Activated B cell treated with CpG ODN at 0.5 μM for 24 hours (primary cell): ENCODE data around the gene KARS1. TPM values are rescaled to one million over a fixed set of nuclear protein-coding genes. Genes with fewer than 3 reads are reported as not detected.

ENCODE experiments used
- ATAC-seq: fragments of 200-7000 bp; cut with Tn5 transposase; one replicate; pipeline ENCODE4 v1.10.0; 2021; ENCODE audit warnings: low read depth, mild to moderate bottlenecking, moderate library complexity
- CTCF ChIA-PET: fragments of 350-600 bp; sonication (Branson Sonifier 250); formaldehyde crosslinking; loops from one replicate; lab custom pipeline; 2021; ENCODE audit warnings: antibody characterized with exemption; lab: Charles Lee
- POLR2A ChIA-PET: fragments of 350-600 bp; sonication (Branson Sonifier 250); formaldehyde crosslinking; loops from one replicate; lab custom pipeline; 2021; ENCODE audit warnings: antibody characterized with exemption; lab: Charles Lee
- DNase-seq: peaks from one replicate; pipeline ENCODE4 v3.0.0; 2022
- H3K27ac Mint-ChIP-seq: one replicate; pipeline ENCODE4 v1.8.0; 2020; ENCODE audit warnings: mixed read lengths
- H3K27me3 Mint-ChIP-seq: one replicate; pipeline ENCODE4 v1.8.0; 2021; ENCODE audit warnings: mixed read lengths
- H3K36me3 Mint-ChIP-seq: one replicate; pipeline ENCODE4 v1.8.0; 2021; ENCODE audit warnings: low read depth, mixed read lengths
- H3K4me1 Mint-ChIP-seq: one replicate; pipeline ENCODE4 v1.8.0; 2021; ENCODE audit warnings: mixed read lengths
- H3K4me3 Mint-ChIP-seq: one replicate; pipeline ENCODE4 v1.8.0; 2020; ENCODE audit warnings: mild to moderate bottlenecking, mixed read lengths
- H3K9me3 Mint-ChIP-seq: one replicate; pipeline ENCODE4 v1.8.0; 2020; ENCODE audit warnings: mixed read lengths
- intact Hi-C: fragments of 100-400 bp; cut with micrococcal nuclease; formaldehyde crosslinking; loops from one replicate; pipeline ENCODE4 v1.15.1; 2024
- total RNA-seq: library from RNA; stranded (reverse); gene quantifications from 2 replicates; pipeline ENCODE4 v1.2.3, GENCODE V29; 2022
- TF ChIP-seq, protein P1 (sequence below): fragments of 200-600 bp; IDR thresholded peaks from one replicate; pipeline ENCODE4 v1.8.0; 2022; ENCODE audit warnings: antibody characterized with exemption, mild to moderate bottlenecking

KARS1 gene
- total RNA-seq, 1 donor from 2014 or later, result 166 TPM

DNA sequence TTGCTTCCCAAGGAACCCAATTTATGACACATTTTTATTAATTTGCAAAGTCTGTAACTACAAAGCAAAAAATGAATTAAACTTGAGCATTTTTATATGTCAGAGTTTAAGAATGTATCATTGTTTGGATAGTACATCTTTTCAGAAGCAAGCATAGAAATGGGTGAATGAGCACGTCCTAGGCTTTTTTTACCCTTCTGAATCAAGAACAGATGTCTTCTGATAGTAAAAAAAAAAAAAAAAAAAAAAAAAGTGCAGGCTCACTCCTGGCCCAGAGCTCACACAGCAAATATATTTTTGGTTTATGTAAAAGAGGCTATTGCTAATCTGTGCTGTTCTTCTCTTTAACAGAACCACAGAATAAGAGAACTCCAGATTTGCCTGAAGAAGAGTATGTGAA is 6.5 kb upstream of the KARS1 start:
- peaks cover 51% of the 10 kb centered on the region for H3K4me1 Mint-ChIP-seq
- ATAC-seq (no peak), DNase-seq (no peak)
- TF ChIP-seq, protein P1, sequence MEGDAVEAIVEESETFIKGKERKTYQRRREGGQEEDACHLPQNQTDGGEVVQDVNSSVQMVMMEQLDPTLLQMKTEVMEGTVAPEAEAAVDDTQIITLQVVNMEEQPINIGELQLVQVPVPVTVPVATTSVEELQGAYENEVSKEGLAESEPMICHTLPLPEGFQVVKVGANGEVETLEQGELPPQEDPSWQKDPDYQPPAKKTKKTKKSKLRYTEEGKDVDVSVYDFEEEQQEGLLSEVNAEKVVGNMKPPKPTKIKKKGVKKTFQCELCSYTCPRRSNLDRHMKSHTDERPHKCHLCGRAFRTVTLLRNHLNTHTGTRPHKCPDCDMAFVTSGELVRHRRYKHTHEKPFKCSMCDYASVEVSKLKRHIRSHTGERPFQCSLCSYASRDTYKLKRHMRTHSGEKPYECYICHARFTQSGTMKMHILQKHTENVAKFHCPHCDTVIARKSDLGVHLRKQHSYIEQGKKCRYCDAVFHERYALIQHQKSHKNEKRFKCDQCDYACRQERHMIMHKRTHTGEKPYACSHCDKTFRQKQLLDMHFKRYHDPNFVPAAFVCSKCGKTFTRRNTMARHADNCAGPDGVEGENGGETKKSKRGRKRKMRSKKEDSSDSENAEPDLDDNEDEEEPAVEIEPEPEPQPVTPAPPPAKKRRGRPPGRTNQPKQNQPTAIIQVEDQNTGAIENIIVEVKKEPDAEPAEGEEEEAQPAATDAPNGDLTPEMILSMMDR, result no peak
- no peaks in the 10 kb centered on the region for H3K27me3 Mint-ChIP-seq
- intact Hi-C loops, result no loop called here
- H3K9me3 Mint-ChIP-seq, result no peaks in the 10 kb centered on the region
- peak overlapping the region; percentile 19 for H3K27ac Mint-ChIP-seq
- no peak overlapping the region for H3K4me3 Mint-ChIP-seq
- CTCF ChIA-PET, result no interaction called here
- peaks cover 57% of the 10 kb centered on the region for H3K36me3 Mint-ChIP-seq
- POLR2A ChIA-PET, result interaction anchor here (0.6 kb wide), 1 partner anchor 9 kb away, joined by 4 read pairs; no protein-coding TSS in a partner anchor

DNA sequence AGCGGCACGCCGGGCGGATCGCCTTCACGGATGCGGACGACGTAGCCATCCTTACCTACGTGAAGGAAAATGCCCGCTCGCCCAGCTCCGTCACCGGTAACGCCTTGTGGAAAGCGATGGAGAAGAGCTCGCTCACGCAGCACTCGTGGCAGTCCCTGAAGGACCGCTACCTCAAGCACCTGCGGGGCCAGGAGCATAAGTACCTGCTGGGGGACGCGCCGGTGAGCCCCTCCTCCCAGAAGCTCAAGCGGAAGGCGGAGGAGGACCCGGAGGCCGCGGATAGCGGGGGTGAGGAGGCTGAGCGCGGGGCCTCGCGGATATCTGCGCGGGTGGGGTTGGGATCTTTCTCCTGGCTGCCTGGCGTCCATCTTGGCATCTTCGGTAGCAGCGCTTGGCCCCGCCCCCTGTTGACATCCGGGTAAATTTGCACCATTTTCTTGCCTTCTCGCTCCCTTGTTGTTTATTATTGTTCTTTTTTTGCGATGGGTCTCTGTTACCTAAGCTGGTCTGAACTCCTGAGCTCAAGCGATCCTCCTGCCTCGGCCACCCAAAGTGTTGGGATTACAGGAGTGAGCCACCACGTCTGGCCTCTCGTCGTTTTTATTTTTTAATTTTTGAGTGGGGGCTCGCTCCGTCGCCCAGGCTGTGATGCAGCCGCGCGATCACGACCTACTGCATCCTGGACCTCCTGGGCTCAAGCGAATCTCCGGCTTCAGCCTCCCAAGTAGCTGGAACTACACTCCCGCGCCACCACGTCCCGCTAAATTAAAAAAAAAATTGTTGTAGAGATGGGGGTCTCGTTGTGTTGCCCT is 1.0 kb upstream of the KARS1 start:
- intact Hi-C loops, result loop anchor here (1.0 to 5.0 kb wide), 4 partner anchors 116 to 1564 kb away; no protein-coding TSS in a partner anchor
- H3K27ac Mint-ChIP-seq, result peak overlapping the region; percentile 98
- peak; percentile 71 for DNase-seq
- TF ChIP-seq, protein P1, result no peak
- H3K9me3 Mint-ChIP-seq, result no peaks in the 10 kb centered on the region
- ChIA-PET CTCF (interaction anchor here (0.9 to 3.2 kb wide), 7 partner anchors 26 to 537 kb away, joined by 3 to 15 read pairs (median 6); partner anchors contain the start of genes ADAT1 and TMEM170A), POLR2A (interaction anchor here (0.6 to 4.7 kb wide), 20 partner anchors 10 to 1543 kb away, joined by 3 to 95 read pairs (median 6); partner anchors contain the start of genes ADAT1, CFDP1, GABARAPL2 and GLG1)
- peaks cover 51% of the 10 kb centered on the region for H3K36me3 Mint-ChIP-seq
- peak overlapping the region; percentile 100 for H3K4me3 Mint-ChIP-seq
- no peaks in the 10 kb centered on the region for H3K27me3 Mint-ChIP-seq
- H3K4me1 Mint-ChIP-seq, result peaks cover 73% of the 10 kb centered on the region
- ATAC-seq, result peak; percentile 35

DNA sequence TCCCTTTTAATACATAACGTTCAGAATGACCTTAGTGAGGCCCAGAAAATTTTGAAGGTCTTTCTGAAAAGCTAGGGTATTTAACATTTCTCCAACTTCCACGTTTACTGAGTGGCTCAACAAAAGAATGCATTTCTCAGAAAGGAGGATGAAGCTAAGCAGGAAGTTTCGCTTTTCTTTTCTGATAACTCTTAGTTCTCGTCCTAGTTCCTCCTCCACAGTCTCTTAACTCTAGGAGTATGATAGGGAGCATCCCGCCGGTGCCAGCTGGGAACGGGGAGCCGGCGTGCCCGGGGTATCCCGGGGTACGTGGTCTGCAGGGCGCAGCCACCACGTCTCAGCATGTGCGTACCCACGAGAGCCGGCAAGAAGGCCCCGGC is 363 bp downstream of the KARS1 start:
- ATAC-seq, result peak; percentile 9
- intact Hi-C loops, result loop anchor here (1.0 to 5.0 kb wide), 11 partner anchors 24 to 1565 kb away; partner anchors contain the start of genes ADAT1, CFDP1, GABARAPL2 and MON1B
- TF ChIP-seq, protein P1, result no peak
- Mint-ChIP-seq H3K36me3 (peaks cover 61% of the 10 kb centered on the region), H3K27me3 (no peaks in the 10 kb centered on the region), H3K27ac (peak overlapping the region; percentile 98), H3K4me3 (peak overlapping the region; percentile 100), H3K4me1 (peaks cover 61% of the 10 kb centered on the region), H3K9me3 (no peaks in the 10 kb centered on the region)
- no peak for DNase-seq
- ChIA-PET CTCF (interaction anchor here (0.6 to 2.9 kb wide), 5 partner anchors 24 to 1058 kb away, joined by 3 to 11 read pairs (median 4); partner anchors contain the start of gene ADAT1), POLR2A (interaction anchor here (0.6 to 4.7 kb wide), 16 partner anchors 16 to 1544 kb away, joined by 3 to 95 read pairs (median 5); partner anchors contain the start of genes ADAT1, CFDP1, CHST6 and GABARAPL2)

DNA sequence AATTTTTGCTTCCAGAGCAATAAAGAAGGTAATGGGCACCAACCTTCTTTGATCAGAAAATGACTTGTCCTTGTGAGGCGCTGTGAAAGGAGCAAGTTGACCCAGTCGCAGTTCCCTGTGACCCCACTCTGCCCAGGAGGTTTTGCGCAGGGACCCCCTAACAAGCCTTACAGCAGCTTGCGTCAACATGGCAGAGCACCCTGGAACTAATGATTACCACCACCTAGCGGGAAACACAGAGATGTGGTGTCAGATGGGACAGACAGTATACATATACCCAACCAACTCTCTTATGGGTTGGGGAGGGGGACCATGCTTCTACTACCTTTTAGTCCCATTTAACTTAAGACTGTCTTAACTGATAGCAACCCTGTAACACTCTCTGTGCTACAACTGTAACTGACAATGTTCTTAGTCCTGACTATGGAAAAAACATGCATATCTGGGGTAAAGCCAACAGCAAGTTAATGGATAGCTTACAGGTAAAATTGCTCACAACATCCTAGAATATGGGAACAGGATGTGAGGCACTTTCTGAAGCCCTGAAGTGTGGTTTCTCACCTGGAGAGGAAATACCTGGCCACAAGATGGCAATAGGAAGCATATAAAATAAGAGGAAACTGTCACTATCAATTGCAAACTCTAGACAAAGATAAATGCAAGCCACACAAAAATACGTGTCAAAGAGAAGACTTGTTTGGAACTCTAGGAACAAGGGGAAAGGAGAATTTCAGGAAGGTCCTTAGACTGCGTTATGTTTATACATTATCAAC is 3.0 kb downstream of the KARS1 start:
- POLR2A ChIA-PET, result no interaction called here
- Mint-ChIP-seq H3K4me1 (peaks cover 35% of the 10 kb centered on the region), H3K4me3 (peak overlapping the region; percentile 5), H3K9me3 (no peaks in the 10 kb centered on the region), H3K27ac (no peak overlapping the region), H3K27me3 (no peaks in the 10 kb centered on the region), H3K36me3 (peaks cover 79% of the 10 kb centered on the region)
- CTCF ChIA-PET, result interaction anchor here (1.3 kb wide), 1 partner anchor 120 kb away, joined by 3 read pairs; no protein-coding TSS in a partner anchor
- intact Hi-C loops, result loop anchor here (5.0 kb wide), 2 partner anchors 947 to 1568 kb away; no protein-coding TSS in a partner anchor
- TF ChIP-seq, protein P1, result no peak
- ATAC-seq, result no peak
- DNase-seq, result no peak
